Measurements from ENCODE around the gene CHST3.
"Not testable (repeated sequence)": the region's sequence is repeated elsewhere in the genome, so short reads cannot be mapped to it uniquely, and the experiment has no call there.

The CHST3 gene, protein sequence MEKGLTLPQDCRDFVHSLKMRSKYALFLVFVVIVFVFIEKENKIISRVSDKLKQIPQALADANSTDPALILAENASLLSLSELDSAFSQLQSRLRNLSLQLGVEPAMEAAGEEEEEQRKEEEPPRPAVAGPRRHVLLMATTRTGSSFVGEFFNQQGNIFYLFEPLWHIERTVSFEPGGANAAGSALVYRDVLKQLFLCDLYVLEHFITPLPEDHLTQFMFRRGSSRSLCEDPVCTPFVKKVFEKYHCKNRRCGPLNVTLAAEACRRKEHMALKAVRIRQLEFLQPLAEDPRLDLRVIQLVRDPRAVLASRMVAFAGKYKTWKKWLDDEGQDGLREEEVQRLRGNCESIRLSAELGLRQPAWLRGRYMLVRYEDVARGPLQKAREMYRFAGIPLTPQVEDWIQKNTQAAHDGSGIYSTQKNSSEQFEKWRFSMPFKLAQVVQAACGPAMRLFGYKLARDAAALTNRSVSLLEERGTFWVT

GRCh38 chr10:71964098-71964742 lies at the start of gene CHST3:
CHST3 (plus strand) TSS chr10:71964395; CDS start chr10:72005843, 41,448 bp downstream.
- peak; percentile 70 for DNase-seq

DNA sequence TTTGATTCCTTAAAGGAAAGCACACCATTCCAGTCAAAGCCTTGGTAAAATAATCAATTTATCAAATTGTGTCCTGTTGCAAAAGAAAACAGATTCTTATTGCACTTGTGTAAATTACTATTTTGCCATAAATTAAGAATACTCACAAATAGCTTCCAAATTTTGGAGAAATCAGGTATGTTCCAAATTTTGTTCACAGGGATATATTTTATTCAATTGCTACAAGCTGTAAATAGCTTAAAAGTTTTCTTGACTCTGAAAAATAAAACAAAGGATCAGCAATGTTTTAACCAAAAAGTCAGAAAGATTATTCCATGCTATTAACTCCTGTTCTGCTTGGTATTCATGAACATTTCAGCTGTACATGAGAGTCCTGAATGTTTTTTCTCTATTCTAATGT lies 47.4 kb upstream of the CHST3 start:
- DNase-seq: no peak

- DNase-seq: no peak
Measured at GRCh38 chr10:71918992-71919391, 45.2 kb upstream of the CHST3 start.

GRCh38 chr10:71919956-71920539 lies 44.1 kb upstream of the CHST3 start:
- not testable (repeated sequence) for DNase-seq

DNA sequence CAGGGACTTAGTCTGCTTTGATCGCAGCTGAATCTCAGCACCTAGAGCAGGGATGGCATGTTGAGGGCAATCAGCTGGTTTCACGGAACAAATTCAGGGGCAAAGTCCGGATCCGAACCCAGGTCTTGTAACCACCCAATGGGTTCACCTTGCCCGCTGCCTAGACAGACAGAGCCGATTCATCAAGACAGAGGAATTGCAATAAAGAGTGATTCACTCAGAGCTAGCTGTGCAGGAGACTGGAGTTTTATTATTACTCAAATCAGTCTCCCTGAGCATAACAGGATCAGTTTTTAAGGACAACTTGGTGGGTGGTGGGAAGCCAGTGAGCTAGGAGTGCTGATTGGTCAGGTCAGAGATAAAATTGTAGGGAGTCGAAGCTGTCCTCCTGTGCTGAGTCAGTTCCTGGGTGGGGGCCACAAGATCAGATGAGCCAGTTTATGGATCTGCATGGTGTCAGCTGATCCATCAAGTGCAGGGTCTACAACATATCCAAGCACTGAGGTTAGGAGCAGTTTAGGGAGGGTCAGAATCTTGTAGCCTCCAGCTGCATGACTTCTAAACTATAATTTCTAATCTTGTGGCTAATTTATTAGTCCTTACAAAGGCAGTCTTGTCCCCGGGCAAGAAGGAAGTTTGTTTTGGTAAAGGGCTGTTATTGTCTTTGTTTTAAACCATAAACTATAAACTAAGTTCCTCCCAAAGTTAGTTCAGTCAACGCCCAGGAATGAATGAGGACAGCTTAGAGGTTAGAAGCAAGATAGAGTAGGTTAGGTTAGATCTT lies 43.5 kb upstream of the CHST3 start:
- DNase-seq: peak; percentile 80

DNA sequence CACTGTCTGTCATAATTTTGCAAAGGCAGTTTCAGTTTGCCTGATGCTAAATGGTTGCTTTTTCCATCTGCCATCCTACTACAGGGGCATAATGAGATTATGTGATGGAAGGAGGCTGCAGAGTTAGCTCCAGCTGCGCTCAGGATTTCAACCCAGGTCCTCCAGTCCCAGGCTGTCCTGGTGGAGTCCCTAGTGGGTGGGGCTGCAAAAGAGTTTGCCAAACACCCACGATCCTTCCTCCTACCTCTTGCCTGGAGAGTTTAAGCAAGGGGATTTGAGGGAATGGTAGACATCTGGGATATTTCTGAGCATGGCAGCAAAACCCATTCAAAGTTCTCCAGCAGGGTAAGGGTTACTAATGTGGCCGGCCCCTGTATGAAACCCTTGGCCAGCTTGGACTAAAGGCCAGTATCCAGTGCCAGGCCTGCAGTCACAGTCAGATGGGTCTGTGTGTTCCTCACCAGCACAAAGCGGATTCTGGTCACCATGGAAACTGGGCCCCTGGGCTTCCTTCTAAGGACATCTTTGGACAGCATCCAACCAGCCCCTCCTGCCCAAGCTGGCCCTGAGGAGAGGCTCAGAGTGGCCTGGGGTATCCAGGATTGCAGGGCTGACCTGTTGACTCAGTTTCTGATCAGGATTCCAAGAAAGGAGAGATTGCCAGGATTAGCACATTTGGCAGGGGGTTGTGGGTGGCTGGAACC lies 42.7 kb upstream of the CHST3 start:
- DNase-seq: peak; percentile 40

DNA sequence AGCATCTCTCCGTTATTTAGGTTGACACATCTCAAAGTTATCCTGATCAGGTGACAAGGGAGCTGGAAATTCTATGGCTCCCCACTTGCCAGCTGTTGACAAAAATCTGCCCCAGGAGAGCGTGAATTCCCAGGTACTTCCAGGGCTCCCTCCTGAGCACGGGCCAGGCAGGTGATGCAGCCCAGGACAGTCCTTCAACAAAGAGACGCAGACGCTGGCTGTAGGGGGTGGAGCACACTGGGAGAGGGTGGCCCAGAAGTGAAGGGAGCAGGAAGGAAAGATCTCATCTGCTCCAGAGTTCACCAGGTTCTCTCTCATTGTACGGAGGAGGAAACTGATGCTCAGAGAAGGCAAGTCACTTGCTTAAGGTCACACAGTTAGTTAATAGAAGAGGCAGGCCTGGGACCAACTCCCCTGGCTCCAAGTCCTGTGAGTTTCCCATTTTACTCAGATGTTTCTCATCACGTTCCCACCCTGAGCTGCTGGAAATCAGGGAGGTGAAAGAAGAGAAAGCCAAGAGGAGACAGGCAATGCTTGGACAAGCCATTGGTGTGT lies 41.0 kb upstream of the CHST3 start:
- no peak for DNase-seq

GRCh38 chr10:71924771-71925170 lies 39.4 kb upstream of the CHST3 start:
- DNase-seq: no peak

GRCh38 chr10:71927159-71927558 lies 37.0 kb upstream of the CHST3 start:
- no peak for DNase-seq

DNA sequence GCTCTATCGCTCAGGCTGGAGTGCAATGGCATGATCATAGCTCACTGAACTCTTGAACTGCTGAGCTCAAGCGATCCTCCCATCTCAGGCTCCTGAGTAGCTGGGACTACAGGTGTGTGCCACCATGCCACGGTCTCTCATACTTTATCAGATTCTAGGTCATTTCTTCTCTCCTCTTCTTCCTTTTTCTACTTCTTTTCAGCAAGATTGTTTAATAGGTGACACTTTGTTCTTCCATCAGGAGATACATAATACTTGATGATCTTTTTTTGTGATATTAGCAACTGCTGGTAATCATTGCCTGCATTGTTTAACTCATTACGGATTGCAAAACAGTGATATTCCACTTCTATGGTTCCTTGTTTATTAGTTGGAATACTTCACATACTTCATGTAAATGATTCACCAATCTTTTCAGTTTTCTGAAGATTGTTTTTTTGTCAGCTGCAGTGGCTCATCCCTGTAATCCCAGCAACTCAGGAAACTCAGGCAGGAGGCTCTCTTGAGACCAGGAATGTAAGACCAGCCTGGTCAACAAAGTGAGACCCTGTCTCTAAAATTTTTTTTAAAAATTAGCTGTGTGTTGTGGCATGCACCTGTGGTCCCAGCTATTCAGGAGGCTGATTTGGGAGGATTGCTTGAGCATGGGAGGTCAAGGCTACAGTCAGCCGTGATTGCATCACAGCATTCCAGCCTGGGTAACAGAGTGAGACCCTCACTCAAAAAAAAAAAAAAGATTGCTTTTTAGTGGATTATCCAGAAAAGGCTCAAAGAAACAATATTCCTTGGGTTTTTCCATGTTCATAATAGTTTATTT lies 36.2 kb upstream of the CHST3 start:
- peak; percentile 47 for DNase-seq

- DNase-seq: no peak
Measured at GRCh38 chr10:71931295-71931694, 32.9 kb upstream of the CHST3 start.

DNA sequence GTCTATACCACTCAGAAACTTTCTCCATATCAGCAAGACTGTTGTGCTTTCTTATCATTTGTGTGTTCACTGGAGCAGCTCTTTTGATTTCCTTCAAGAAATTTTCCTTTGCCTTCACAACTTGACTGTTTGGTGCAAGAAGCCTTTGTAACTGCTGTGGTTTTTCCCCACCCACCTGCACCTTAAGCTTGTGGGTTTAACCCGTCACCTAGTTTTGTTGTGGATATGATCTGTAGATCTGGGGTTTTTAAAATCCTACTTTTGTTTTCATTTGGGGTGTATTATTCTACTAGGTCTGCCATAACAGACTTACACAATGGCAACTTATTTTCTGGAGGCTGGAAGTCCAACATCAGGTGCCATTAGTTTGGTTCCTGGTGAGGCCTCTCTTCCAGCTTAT lies 30.5 kb upstream of the CHST3 start:
- DNase-seq: no peak

DNA sequence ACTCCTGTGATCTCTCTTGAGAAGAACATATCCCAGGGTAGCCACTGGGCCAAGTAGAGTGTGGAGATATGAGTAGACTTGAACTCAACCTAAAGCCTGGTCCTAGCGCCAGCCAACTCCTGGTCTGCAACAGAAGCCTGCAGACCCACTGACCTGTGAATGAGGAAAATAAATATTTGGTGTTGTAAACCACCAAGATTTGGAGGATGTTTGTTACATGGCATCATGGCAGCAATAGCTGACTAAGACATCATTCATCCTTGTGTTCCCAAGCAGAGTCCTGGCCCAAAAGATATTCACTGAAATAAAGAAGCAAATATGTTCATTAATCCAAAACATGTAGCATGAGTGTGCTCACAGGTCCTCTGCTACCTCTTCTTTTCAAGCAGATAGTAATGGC lies 26.0 kb upstream of the CHST3 start:
- no peak for DNase-seq

DNA sequence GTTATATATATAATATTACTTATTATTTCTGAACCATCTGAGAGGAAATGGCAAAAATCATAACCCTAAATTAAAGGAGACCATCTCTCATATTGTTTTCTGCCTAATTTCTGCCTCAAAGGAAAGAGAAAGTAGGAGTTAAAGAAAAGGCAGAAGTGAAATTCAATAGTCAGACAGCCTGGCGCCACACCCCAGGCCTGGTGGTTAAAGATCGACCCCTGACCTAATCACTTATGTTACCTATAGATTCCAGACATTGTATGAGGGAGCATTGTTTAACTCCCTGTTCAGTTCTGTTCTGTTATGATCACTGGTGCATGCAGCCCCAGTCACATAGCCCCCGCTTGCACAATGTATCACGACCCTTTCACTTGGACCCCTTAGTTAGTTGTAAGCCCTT lies 24.9 kb upstream of the CHST3 start:
- DNase-seq: no peak

GRCh38 chr10:71939861-71940474 lies 24.2 kb upstream of the CHST3 start:
- no peak for DNase-seq

DNA sequence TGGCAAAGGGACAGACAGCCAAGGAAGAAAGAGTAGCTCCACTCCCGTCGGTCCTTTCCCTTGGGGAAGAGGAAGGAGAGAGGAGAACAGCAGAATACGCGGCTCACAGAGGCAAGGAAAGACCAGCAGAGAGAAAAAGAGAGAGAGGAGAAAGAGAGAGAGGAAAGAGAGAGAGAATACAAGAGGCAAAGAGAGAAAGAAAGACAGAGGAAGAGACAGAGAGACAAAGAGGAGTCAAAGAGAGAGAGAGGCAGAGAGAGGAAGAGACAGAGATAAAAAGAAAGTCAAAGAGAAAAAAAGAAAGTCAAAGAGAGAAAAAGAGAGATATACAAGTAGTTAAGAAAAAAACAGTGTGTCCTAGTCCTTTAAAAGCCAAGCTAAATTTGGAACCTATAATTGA lies 23.4 kb upstream of the CHST3 start:
- no peak for DNase-seq

- no peak for DNase-seq
Measured at GRCh38 chr10:71941318-71941717, 22.9 kb upstream of the CHST3 start.

- no peak for DNase-seq
Measured at GRCh38 chr10:71945819-71946474, 18.2 kb upstream of the CHST3 start.

DNA sequence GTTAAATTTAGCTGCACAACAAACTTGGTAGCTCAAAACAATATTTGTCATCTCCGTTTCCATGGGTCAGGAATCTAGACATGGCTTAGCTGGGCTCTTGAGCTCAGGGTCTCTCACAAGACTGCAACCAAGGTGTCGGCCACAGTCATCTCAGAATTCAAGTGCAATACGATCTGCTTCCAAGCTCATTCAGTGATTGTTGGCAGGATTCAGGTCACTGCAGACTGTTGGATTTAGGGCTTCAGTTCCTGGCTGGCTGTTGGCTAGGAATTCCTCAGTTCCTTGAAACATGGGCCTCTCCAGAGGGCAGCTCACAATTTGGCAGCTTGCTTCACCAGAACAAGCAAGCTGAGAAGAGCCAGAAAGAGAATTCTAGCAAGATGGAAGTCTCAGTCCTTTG lies 17.5 kb upstream of the CHST3 start:
- no peak for DNase-seq

- no peak for DNase-seq
Measured at GRCh38 chr10:71948496-71949067, 15.6 kb upstream of the CHST3 start.
